NCI-H2029 (cell line): ENCODE measurements around the gene CALHM5.
A peak's percentile ranks its signal among the peaks of the same experiment; 100 is the strongest.

Source experiments
- DNase-seq: peaks from one replicate; lab custom pipeline; 2025; lab: John Stamatoyannopoulos, UW

CALHM5 gene

GRCh38 chr6:116550796-116551195 is 39.4 kb downstream of the CALHM5 start:
- no peak for DNase-seq

- DNase-seq = no peak
Measured at GRCh38 chr6:116553451-116553850, 42.0 kb downstream of the CALHM5 start, which contains the start of gene CALHM4. Gene CALHM4, plus strand, starts transcription at chr6:116553751. Its CDS starts 43 bp downstream, at chr6:116553794.

- no peak for DNase-seq
Measured at GRCh38 chr6:116556065-116556464, 44.6 kb downstream of the CALHM5 start.

GRCh38 chr6:116556814-116557415 is 45.5 kb downstream of the CALHM5 start:
- no peak for DNase-seq

- DNase-seq = peak; percentile 100
Measured at GRCh38 chr6:116557893-116558292, 46.5 kb downstream of the CALHM5 start.

GRCh38 chr6:116560130-116560529 is 48.7 kb downstream of the CALHM5 start:
- DNase-seq = no peak

- DNase-seq = peak; percentile 98
Measured at GRCh38 chr6:116561377-116562018, 50.1 kb downstream of the CALHM5 start.

GRCh38 chr6:116562019-116562403 is 50.6 kb downstream of the CALHM5 start:
- no peak for DNase-seq

- DNase-seq = no peak
Measured at GRCh38 chr6:116562614-116563013, 51.2 kb downstream of the CALHM5 start.

- DNase-seq = no peak
Measured at GRCh38 chr6:116563830-116564229, 52.4 kb downstream of the CALHM5 start.

GRCh38 chr6:116564311-116564710 is 52.9 kb downstream of the CALHM5 start:
- DNase-seq = no peak

- peak; percentile 75 for DNase-seq
Measured at GRCh38 chr6:116564921-116565872, 53.8 kb downstream of the CALHM5 start.

- DNase-seq = no peak
Measured at GRCh38 chr6:116568111-116568510, 56.7 kb downstream of the CALHM5 start.

GRCh38 chr6:116568821-116569755 is 57.6 kb downstream of the CALHM5 start:
- no peak for DNase-seq

GRCh38 chr6:116570856-116571682 is 59.6 kb downstream of the CALHM5 start, which contains the start of gene RWDD1:
Gene RWDD1, plus strand, starts transcription at chr6:116571504. Its CDS starts 79 bp downstream, at chr6:116571583.
- peak; percentile 100 for DNase-seq

GRCh38 chr6:116571683-116572000 is 60.2 kb downstream of the CALHM5 start:
- no peak for DNase-seq

GRCh38 chr6:116572162-116572561 is 60.7 kb downstream of the CALHM5 start:
- peak; percentile 90 for DNase-seq
